ENCODE measurements around the gene GAREM1. TPM values are rescaled to one million over a fixed set of nuclear protein-coding genes. Genes with fewer than 3 reads are reported as not detected.

The GAREM1 gene
- total and polyA plus RNA-seq, 3 donors from 2014 or later: 10.7 to 16.2 (median 15.2) TPM

GRCh38 chr18:32391126-32391525, 79.6 kb downstream of the GAREM1 start:
- no peak for TF ChIP-seq POLR2A (IDR thresholded peaks at IDR 0.05)
- TF ChIP-seq, protein P1, sequence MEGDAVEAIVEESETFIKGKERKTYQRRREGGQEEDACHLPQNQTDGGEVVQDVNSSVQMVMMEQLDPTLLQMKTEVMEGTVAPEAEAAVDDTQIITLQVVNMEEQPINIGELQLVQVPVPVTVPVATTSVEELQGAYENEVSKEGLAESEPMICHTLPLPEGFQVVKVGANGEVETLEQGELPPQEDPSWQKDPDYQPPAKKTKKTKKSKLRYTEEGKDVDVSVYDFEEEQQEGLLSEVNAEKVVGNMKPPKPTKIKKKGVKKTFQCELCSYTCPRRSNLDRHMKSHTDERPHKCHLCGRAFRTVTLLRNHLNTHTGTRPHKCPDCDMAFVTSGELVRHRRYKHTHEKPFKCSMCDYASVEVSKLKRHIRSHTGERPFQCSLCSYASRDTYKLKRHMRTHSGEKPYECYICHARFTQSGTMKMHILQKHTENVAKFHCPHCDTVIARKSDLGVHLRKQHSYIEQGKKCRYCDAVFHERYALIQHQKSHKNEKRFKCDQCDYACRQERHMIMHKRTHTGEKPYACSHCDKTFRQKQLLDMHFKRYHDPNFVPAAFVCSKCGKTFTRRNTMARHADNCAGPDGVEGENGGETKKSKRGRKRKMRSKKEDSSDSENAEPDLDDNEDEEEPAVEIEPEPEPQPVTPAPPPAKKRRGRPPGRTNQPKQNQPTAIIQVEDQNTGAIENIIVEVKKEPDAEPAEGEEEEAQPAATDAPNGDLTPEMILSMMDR (IDR thresholded peaks at IDR 0.05): no peak
- 83 to 88% methylated on average over 7 of the region's 7 CpGs for WGBS, 2 donors
- H3K27me3 ChIP-seq: no peaks in the 10 kb centered on the region
- H3K36me3 ChIP-seq (ENCODE audit: low read depth, missing control alignments): no peaks in the 10 kb centered on the region
- no peaks in the 10 kb centered on the region for H3K4me1 ChIP-seq
- no peaks in the 10 kb centered on the region for H3K9me3 ChIP-seq
- H3K27ac ChIP-seq: no peak overlapping the region
- no peak overlapping the region for H3K4me3 ChIP-seq
- intact Hi-C loops (cut with DNase I; ENCODE audit: low total_unique reads): no loop called here
- no peak for DNase-seq

DNA sequence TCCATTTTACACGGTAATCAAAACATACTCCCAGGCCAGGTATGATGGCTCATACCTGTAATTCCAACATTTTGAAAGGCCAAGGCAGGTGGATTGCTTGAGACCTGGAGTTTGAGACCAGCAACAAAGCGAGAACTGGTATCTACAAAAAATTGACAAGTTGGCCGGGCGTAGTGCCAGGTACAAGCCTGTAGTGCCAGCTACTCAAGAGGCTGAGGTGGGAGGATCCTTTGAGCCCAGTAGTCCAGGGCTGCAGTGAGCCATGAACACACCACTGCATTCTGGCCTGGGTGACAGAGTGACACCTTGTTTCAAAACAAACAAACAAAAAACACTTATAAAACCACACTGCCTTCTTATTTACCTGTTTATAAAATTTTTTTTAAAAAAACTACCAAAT, 80.8 kb downstream of the GAREM1 start:
- Histone ChIP-seq H3K27ac (no peak overlapping the region), H3K36me3 (ENCODE audit: low read depth, missing control alignments) (no peaks in the 10 kb centered on the region), H3K4me3 (no peak overlapping the region), H3K9me3 (no peaks in the 10 kb centered on the region), H3K27me3 (no peaks in the 10 kb centered on the region), H3K4me1 (no peaks in the 10 kb centered on the region)
- TF ChIP-seq, protein P1 (IDR thresholded peaks at IDR 0.05): no peak
- TF ChIP-seq POLR2A (IDR thresholded peaks at IDR 0.05): no peak
- peak; percentile 86 for DNase-seq
- WGBS, 2 donors: 67 to 81% methylated on average over 4 of the region's 4 CpGs
- intact Hi-C loops (cut with DNase I; ENCODE audit: low total_unique reads): no loop called here

- Histone ChIP-seq H3K27me3 (no peaks in the 10 kb centered on the region), H3K4me1 (no peaks in the 10 kb centered on the region), H3K27ac (no peak overlapping the region), H3K4me3 (no peak overlapping the region), H3K36me3 (ENCODE audit: low read depth, missing control alignments) (no peaks in the 10 kb centered on the region), H3K9me3 (no peaks in the 10 kb centered on the region)
- 89 to 91% methylated on average over 1 of the region's 1 CpG for WGBS, 2 donors
- intact Hi-C loops (cut with DNase I; ENCODE audit: low total_unique reads): no loop called here
- DNase-seq: no peak
- no peak for TF ChIP-seq POLR2A (IDR thresholded peaks at IDR 0.05)
- TF ChIP-seq, protein P1 (IDR thresholded peaks at IDR 0.05): no peak
Measured at GRCh38 chr18:32389191-32389590, 81.5 kb downstream of the GAREM1 start.

DNA sequence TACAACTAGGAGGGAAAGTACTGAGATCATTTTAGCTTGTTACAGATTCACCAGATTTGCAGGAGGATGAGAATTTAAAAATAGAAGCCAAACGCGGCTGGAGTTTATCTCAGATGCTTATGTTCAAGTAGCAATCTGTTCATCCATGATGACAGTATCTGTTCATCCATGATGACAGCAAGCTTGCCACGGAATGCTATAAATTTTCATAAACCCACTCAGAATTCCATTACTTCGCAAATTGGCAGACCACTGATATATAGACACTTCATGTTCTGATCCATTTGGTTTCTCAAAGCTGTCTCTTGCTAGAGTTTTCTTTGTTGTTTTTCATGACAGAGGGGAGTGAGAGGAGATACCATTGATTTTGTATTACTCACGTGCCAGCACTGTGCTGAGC, 84.2 kb downstream of the GAREM1 start:
- WGBS, 2 donors: 58 to 71% methylated on average over 5 of the region's 5 CpGs
- Histone ChIP-seq H3K9me3 (no peaks in the 10 kb centered on the region), H3K27ac (peak overlapping the region in 1 of 2 donors; percentile 15), H3K36me3 (ENCODE audit: low read depth, missing control alignments) (no peaks in the 10 kb centered on the region), H3K4me1 (no peaks in the 10 kb centered on the region), H3K4me3 (no peak overlapping the region), H3K27me3 (no peaks in the 10 kb centered on the region)
- DNase-seq: no peak
- intact Hi-C loops (cut with DNase I; ENCODE audit: low total_unique reads): no loop called here
- TF ChIP-seq, protein P1 (IDR thresholded peaks at IDR 0.05): no peak
- TF ChIP-seq POLR2A (IDR thresholded peaks at IDR 0.05): no peak

GRCh38 chr18:32383050-32383819, 87.4 kb downstream of the GAREM1 start:
- WGBS, 2 donors: 58 to 61% methylated on average over 4 of the region's 4 CpGs
- Histone ChIP-seq H3K4me3 (no peak overlapping the region), H3K27me3 (no peaks in the 10 kb centered on the region), H3K36me3 (ENCODE audit: low read depth, missing control alignments) (no peaks in the 10 kb centered on the region), H3K9me3 (no peaks in the 10 kb centered on the region), H3K27ac (peak overlapping the region in 1 of 2 donors; percentile 65), H3K4me1 (no peaks in the 10 kb centered on the region)
- intact Hi-C loops (cut with DNase I; ENCODE audit: low total_unique reads): no loop called here
- TF ChIP-seq, protein P1 (IDR thresholded peaks at IDR 0.05): no peak
- no peak for TF ChIP-seq POLR2A (IDR thresholded peaks at IDR 0.05)
- DNase-seq: no peak
